Measurements from ENCODE around the gene ERH. TPM values are rescaled to one million over a fixed set of nuclear protein-coding genes. Genes with fewer than 3 reads are reported as not detected.

Gene ERH
- total RNA-seq, 1 donor from 2014 or later: 128 TPM

DNA sequence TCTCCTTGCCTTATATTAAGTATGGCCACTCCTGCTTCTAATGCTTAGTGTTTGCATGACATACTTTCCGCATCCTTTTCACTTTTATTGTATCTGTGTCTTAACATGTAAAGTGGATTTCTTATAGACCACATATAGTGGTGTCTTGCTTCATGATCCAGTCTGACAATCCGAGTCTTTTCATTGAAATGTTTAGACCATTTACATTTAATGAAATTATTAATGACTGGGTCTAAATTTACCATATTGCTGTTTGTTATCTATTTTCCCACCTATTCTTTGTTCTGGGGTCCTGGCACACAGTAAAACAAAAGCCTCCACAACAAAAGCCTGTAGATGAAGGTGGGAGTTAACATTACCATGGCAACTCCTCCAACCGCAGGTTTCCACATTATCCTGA, 22.9 kb downstream of the ERH start:
- intact Hi-C loops (cut with DNase I): no loop called here
- no peak overlapping the region for H3K4me3 ChIP-seq
- no peaks in the 10 kb centered on the region for H3K4me1 ChIP-seq
- H3K27me3 ChIP-seq (ENCODE audit: low read depth): no peaks in the 10 kb centered on the region
- H3K27ac ChIP-seq: no peak overlapping the region
- ATAC-seq (no peak), DNase-seq (no peak)
- H3K36me3 ChIP-seq: peaks cover 37% of the 10 kb centered on the region
- no peaks in the 10 kb centered on the region for H3K9me3 ChIP-seq
- TF ChIP-seq, protein P1, sequence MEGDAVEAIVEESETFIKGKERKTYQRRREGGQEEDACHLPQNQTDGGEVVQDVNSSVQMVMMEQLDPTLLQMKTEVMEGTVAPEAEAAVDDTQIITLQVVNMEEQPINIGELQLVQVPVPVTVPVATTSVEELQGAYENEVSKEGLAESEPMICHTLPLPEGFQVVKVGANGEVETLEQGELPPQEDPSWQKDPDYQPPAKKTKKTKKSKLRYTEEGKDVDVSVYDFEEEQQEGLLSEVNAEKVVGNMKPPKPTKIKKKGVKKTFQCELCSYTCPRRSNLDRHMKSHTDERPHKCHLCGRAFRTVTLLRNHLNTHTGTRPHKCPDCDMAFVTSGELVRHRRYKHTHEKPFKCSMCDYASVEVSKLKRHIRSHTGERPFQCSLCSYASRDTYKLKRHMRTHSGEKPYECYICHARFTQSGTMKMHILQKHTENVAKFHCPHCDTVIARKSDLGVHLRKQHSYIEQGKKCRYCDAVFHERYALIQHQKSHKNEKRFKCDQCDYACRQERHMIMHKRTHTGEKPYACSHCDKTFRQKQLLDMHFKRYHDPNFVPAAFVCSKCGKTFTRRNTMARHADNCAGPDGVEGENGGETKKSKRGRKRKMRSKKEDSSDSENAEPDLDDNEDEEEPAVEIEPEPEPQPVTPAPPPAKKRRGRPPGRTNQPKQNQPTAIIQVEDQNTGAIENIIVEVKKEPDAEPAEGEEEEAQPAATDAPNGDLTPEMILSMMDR (IDR thresholded peaks at IDR 0.05): no peak

DNA sequence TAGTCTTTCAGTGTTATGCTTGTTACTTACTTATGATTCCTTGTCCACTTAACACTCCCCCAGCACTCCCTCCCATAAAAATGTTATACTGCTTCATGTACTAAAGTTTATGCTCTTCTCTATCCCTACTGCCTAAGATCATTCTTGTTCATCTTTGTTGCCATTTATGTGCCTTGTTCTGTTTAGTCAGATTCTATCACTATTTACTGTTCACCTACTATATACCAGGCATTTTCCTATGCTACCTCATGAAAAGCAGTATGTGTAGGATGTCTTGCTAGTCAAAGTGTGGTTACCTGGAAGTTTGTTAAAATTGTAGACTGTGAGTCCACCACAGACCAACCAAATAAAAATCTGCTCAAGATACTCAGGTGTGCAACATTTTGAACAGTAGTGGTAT, 23.9 kb downstream of the ERH start:
- intact Hi-C loops (cut with DNase I): no loop called here

DNA sequence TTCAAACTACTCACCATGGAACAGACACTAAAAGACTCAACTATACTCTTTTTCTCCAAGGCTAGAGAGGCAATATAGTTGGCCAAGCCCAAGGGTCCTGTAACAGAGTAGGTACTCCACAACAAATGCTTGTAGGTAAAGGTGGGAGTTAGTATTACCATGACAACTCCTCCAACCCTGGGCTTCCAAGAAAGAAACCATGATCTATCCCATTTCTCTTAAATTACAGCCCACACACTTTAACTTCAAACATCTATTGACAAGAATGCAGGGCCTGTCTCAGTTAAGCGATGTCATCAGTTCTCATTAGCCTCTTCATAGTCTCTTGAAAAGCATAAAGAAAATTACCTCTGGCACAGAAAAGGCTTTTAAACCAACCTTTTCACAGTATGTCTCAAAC, 25.0 kb downstream of the ERH start:
- Histone ChIP-seq H3K4me1 (no peaks in the 10 kb centered on the region), H3K4me3 (no peak overlapping the region), H3K27me3 (ENCODE audit: low read depth) (no peaks in the 10 kb centered on the region), H3K27ac (no peak overlapping the region), H3K36me3 (peaks cover 20% of the 10 kb centered on the region), H3K9me3 (no peaks in the 10 kb centered on the region)
- TF ChIP-seq, protein P1 (IDR thresholded peaks at IDR 0.05): no peak
- intact Hi-C loops (cut with DNase I): no loop called here
- DNase-seq: no peak
- ATAC-seq: no peak

More for the DNA sequence above, 23.9 kb downstream of the ERH start:
- Histone ChIP-seq H3K27me3 (ENCODE audit: low read depth) (no peaks in the 10 kb centered on the region), H3K4me1 (no peaks in the 10 kb centered on the region), H3K9me3 (no peaks in the 10 kb centered on the region), H3K36me3 (peaks cover 28% of the 10 kb centered on the region), H3K4me3 (no peak overlapping the region), H3K27ac (no peak overlapping the region)
- ATAC-seq (no peak), DNase-seq (no peak)
- TF ChIP-seq, protein P1 (IDR thresholded peaks at IDR 0.05): no peak

DNA sequence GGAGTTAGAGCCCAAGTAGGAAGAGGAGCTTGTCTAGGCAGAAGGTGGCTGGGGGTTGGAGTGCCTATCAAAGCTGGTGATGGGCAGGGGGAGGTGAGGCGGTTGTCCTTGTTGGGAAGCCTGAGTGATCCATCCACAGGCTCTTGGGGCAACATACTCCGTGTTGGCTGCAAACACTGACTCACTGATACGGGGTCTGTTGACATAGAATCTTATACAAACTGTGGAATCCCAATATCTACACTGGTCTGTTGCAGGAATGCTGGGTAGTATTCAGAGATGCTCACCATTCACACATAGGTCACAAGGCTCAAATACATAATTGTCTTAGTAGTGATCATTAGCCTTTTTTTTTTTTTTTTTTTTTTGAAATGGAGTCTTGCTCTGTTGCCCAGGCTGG, 26.0 kb downstream of the ERH start:
- Histone ChIP-seq H3K4me1 (no peaks in the 10 kb centered on the region), H3K27me3 (ENCODE audit: low read depth) (no peaks in the 10 kb centered on the region), H3K9me3 (no peaks in the 10 kb centered on the region), H3K4me3 (no peak overlapping the region), H3K36me3 (peaks cover 18% of the 10 kb centered on the region), H3K27ac (no peak overlapping the region)
- ATAC-seq (no peak), DNase-seq (no peak)
- intact Hi-C loops (cut with DNase I): no loop called here
- TF ChIP-seq, protein P1 (IDR thresholded peaks at IDR 0.05): no peak

DNA sequence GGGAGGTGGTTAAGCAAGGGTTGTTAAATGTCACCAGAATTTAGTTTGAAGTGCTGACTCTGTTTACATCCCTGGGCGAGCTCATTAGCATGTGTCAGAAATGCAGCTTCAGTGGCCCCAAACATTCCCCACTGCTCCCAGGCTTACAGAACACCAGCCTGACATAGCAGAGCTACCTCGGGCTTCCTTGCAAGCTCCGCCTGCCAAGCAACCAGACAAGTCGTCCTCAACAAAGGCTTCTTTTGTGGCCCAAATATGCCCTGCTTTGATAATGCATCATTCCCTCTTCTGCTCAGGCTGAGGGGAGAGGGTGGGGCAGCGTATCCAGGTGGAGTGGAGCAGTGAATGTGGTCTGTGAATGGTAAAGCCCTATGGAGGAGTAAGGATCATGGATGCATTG, 28.0 kb downstream of the ERH start:
- Histone ChIP-seq H3K36me3 (no peaks in the 10 kb centered on the region), H3K27me3 (ENCODE audit: low read depth) (no peaks in the 10 kb centered on the region), H3K4me1 (no peaks in the 10 kb centered on the region), H3K27ac (no peak overlapping the region), H3K9me3 (no peaks in the 10 kb centered on the region), H3K4me3 (no peak overlapping the region)
- ATAC-seq (no peak), DNase-seq (no peak)
- TF ChIP-seq, protein P1 (IDR thresholded peaks at IDR 0.05): no peak
- intact Hi-C loops (cut with DNase I): no loop called here

DNA sequence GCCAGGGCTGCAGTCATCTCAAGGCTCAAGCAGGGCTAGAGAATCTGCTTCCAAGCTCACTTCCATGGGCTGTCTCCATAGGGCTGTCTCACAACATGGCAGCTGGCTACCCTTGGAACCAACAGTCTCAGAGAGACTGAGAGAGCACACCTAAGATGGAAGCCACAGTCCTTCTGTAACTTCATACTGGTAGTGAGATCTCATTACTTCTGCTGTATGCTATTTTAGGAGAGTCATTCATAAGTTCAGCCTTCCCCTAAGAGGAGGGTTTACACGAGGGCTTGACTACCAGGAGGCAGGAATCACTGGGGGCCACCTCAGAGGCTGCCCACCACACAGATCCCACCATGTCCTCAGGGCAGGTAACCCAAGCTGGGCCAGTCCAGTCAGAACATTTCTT, 29.7 kb downstream of the ERH start:
- intact Hi-C loops (cut with DNase I): no loop called here
- H3K4me3 ChIP-seq: no peak overlapping the region
- TF ChIP-seq, protein P1 (IDR thresholded peaks at IDR 0.05): no peak

More for the DNA sequence above, 29.7 kb downstream of the ERH start:
- H3K27me3 ChIP-seq (ENCODE audit: low read depth): no peaks in the 10 kb centered on the region
- H3K27ac ChIP-seq: no peak overlapping the region
- no peaks in the 10 kb centered on the region for H3K36me3 ChIP-seq
- ATAC-seq (no peak), DNase-seq (no peak)
- H3K9me3 ChIP-seq: no peaks in the 10 kb centered on the region
- H3K4me1 ChIP-seq: no peaks in the 10 kb centered on the region

All from lower lobe of right lung (tissue), 2 donors.